ENCODE measurements around the gene PTPRJ. TPM values are rescaled to one million over a fixed set of nuclear protein-coding genes. Genes with fewer than 3 reads are reported as not detected.
A peak's percentile ranks its signal among the peaks of the same experiment; 100 is the strongest.
"Not testable (repeated sequence)": the region's sequence is repeated elsewhere in the genome, so short reads cannot be mapped to it uniquely, and the experiment has no call there.

PTPRJ gene
- total RNA-seq, 4 donors from 2014 or later: 4.2 to 26.2 (median 9.2) TPM

DNA sequence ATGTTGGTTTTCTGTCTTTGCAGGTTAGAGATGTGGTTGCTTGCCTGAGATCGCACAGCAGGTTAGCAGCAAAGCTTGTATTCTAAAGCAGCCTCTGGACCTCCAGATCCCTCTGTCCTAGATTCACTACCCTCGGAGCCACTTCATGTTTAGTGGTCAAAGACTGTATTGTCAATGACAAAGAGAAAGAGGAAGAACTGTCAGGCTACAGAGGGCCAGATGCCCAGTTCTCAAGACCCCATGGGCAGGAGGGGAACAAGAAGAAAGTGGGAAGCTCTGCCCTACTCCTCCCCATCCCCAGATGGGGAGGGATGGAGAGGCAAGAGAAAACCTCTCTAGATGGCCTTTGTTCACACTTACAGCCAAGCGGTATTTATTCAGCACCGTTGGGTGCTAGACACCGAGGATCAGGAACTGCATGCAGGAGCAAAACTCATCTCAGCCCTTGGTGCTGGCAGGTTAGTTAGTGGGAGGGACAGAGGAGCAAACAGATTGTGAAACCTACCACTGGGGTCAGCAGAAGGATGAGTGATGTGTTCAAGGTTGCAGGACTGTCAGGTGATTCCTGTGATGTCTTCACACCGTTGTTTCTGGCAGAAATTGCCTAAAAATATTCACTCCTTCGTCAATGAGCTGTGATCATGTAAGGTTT, 38.3 kb upstream of the PTPRJ start:
- TF ChIP-seq POLR2A (IDR thresholded peaks at IDR 0.05) (no peak), CTCF (IDR thresholded peaks at IDR 0.05) (no peak)
- H3K4me3 ChIP-seq (ENCODE audit: low read depth, poor library complexity, severe bottlenecking): no peak overlapping the region
- intact Hi-C loops (cut with DNase I; ENCODE audit: low total_unique reads): no loop called here
- WGBS, 2 donors: 64 to 67% methylated on average over 7 of the region's 7 CpGs
- no peak for DNase-seq (ENCODE audit: low spot score in 2 of 2)

GRCh38 chr11:47943721-47944586, 36.4 kb upstream of the PTPRJ start:
- H3K4me3 ChIP-seq (ENCODE audit: low read depth, poor library complexity, severe bottlenecking): no peak overlapping the region
- no peak for DNase-seq (ENCODE audit: low spot score in 2 of 2)
- no peak for TF ChIP-seq POLR2A (IDR thresholded peaks at IDR 0.05)
- TF ChIP-seq CTCF (IDR thresholded peaks at IDR 0.05): no peak
- WGBS, 2 donors: 67 to 75% methylated on average over 15 of the region's 15 CpGs
- intact Hi-C loops (cut with DNase I; ENCODE audit: low total_unique reads): no loop called here

GRCh38 chr11:47944632-47945031, 35.7 kb upstream of the PTPRJ start:
- DNase-seq (ENCODE audit: low spot score in 2 of 2): no peak
- intact Hi-C loops (cut with DNase I; ENCODE audit: low total_unique reads): no loop called here
- TF ChIP-seq CTCF (IDR thresholded peaks at IDR 0.05) (no peak), POLR2A (IDR thresholded peaks at IDR 0.05) (no peak)
- H3K4me3 ChIP-seq (ENCODE audit: low read depth, poor library complexity, severe bottlenecking): no peak overlapping the region

- TF ChIP-seq POLR2A (IDR thresholded peaks at IDR 0.05) (no peak), CTCF (IDR thresholded peaks at IDR 0.05) (no peak)
- peak; percentile 69 to 91 for DNase-seq (ENCODE audit: low spot score in 2 of 2)
Measured at GRCh38 chr11:47946682-47947559, 33.4 kb upstream of the PTPRJ start.

GRCh38 chr11:47948137-47948536, 32.2 kb upstream of the PTPRJ start:
- H3K4me3 ChIP-seq (ENCODE audit: low read depth, poor library complexity, severe bottlenecking): no peak overlapping the region
- intact Hi-C loops (cut with DNase I; ENCODE audit: low total_unique reads): no loop called here
- DNase-seq (ENCODE audit: low spot score in 2 of 2): no peak
- no peak for TF ChIP-seq CTCF (IDR thresholded peaks at IDR 0.05)
- no peak for TF ChIP-seq POLR2A (IDR thresholded peaks at IDR 0.05)
- 73 to 74% methylated on average over 3 of the region's 3 CpGs for WGBS, 2 donors

More at GRCh38 chr11:47946682-47947559, 33.4 kb upstream of the PTPRJ start:
- H3K4me3 ChIP-seq (ENCODE audit: low read depth, poor library complexity, severe bottlenecking): no peak overlapping the region
- 25 to 28% methylated on average over 10 of the region's 10 CpGs for WGBS, 2 donors
- intact Hi-C loops (cut with DNase I; ENCODE audit: low total_unique reads): no loop called here

- intact Hi-C loops (cut with DNase I; ENCODE audit: low total_unique reads); DNase-seq (ENCODE audit: low spot score in 2 of 2); H3K4me3 ChIP-seq (ENCODE audit: low read depth, poor library complexity, severe bottlenecking): not testable (repeated sequence)
- WGBS, 2 donors: 85 to 88% methylated on average over 9 of the region's 9 CpGs
Measured at GRCh38 chr11:47949001-47949675, 31.2 kb upstream of the PTPRJ start.
